ENCODE data around the gene PROCA1.
A peak's percentile ranks its signal among the peaks of the same experiment; 100 is the strongest.

Gene PROCA1

GRCh38 chr17:28711723-28712031, at the start of gene PROCA1:
PROCA1 (minus strand) TSS chr17:28711888; CDS start chr17:28711660, 228 bp downstream.
- DNase-seq: no peak

- peak; percentile 61 for DNase-seq
These were observed 49.2 kb upstream of the PROCA1 start for GRCh38 chr17:28760601-28761562.

GRCh38 chr17:28759256-28759865, 47.7 kb upstream of the PROCA1 start:
- no peak for DNase-seq

GRCh38 chr17:28758411-28759121, 46.9 kb upstream of the PROCA1 start:
- DNase-seq: no peak

DNA sequence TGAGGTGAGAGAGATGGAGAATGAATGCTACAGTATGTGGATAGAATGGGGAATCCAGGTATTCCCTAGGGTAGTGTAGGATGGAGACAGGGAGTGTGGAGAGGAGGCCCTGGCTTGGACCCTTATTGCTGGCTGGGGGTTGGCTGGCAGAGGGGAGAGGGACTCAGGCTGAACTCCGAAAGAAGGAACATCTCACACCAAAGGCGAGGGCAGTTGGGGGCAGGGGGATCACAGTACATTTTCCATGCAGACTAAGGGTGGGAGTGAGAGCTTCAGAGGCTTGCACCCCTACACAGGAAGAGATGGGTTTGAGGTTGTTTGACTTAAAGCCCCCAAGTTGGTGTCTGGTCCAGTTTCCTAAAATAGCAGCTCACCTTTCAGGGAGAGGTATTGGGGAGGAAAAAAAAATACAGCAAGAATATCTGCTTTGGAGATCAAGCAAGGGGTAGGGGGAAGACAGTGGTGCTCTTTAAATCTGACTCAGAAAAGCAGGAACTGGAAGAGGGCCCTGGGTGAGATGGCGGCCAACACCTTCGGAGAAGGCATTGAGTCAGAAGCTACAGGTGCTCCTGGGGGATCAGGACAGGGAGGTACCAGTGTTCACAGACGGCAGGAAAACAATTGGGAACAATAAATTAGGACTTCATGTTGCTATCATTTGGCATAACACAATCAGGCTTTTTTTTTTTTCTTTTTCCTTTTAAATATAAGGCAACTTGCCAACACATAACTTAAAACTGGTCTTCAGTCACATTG, 44.5 kb upstream of the PROCA1 start:
- DNase-seq: no peak

DNA sequence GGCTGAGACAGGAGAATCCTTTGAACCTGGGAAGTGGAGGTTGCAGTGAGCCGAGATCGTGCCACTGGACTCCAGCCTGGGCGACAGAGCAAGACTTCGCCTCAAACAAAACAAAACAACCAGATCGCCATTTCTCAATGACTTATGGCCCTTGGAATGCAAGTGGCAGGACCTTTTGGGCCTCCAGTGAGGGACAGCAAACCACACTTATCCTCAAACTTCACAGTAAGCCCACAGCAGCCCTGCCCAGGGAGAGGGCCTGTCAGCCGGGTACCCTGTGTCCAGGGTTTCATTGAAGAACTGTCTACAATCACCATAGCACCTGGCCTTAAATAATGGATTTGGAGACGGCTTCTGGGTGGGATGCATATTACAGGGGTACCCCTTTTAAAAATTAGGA, 43.8 kb upstream of the PROCA1 start:
- no peak for DNase-seq

DNA sequence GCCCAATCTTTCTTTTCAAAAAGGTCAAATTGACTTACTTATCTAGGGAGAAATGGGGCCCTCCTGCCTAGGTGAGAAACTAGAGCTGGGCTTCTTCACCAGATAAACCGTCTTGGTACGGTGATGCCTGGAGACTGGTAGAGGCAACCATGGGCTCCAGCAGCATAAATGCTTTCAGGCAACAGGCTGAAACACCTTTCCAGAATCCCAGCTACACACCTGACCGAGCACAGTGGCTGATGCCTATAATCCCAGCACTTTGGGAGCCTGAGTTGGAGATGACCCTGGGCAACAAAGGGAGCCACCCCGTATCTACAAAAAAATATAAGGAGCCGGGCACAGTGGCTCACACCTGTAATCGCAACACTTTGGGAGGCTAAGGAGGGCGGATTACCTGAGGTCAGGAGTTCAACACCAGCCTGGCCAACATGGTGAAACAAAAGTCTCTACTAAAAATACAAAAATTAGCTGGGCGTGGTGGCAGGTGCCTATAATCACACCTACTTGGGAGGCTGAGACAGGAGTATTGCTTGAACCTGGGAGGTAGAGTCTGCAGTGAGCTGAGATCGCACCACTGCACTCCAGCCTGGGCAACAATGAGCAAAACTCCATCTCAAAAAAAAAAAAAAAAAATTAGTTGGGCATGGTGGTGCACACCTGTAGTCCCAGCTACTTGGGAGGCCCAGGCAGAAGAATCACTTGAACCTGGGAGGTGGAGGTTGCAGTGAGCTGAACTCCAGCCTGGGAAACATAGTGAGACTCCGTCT, 40.1 kb upstream of the PROCA1 start:
- DNase-seq: no peak

DNA sequence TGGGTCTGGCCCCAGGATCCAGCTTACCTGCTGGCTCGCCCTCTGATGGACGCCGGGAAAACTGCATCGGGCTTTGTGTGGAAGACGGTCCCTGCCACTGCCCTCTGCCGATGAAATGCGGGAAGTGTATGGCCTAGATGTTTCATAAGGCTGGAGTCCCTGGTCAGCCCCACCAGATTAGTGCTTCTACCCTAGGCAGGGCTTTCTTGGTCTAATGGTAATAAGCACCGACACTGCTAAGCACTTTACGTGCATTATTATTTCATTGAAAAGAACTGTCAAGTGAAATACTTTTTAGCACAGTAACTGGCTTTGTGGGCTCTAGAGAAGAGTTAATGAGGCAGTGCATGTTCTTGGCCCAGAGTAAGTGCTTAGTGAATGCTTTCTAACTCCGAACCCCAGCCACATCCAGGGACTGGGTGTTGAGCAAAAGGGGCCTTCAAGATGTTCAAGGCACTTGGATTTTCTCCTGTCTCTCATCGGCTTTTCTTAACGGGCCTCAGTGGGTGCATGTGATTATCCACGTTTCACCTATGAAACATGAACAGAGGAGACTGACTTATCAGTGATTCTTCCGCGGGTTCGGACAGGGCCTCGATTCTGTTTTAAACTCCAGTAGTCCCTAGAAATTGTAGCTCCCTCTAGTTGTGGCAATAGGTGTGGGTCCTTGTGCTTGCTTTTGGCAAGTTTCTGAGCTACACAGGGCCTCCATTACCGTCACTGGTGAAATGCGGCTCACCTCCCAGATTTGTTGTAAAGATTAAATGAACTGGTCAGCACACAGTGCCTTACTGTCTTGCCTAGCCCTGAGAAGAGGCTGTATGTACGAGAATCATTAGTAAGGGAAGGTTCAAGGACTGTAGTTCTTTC, 38.7 kb upstream of the PROCA1 start:
- DNase-seq: peak; percentile 95

DNA sequence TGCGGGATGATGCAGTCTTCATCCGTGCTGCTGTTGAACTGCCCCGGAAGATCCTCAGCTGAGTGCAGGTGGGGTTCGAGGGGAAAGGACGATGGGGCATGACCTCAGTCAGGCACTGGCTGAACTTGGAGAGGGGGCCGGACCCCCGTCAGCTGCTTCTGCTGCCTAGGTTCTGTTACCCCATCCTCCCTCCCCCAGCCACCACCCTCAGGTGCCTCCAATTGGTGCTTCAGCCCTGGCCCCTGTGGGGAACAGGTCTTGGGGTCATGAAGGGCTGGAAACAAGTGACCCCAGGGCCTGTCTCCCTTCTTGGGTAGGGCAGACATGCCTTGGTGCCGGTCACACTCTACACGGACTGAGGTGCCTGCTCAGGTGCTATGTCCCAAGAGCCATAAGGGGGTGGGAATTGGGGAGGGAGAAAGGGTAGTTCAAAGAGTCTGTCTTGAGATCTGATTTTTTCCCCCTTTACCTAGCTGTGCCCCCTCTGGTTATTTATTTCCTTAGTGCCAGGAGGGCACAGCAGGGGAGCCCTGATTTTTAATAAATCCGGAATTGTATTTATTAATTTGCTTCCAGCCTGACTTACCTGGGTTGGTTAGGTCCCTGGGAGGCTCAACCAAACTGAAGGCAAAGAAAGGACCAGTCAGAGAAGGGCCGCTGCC, 38.0 kb upstream of the PROCA1 start:
- DNase-seq: no peak

DNA sequence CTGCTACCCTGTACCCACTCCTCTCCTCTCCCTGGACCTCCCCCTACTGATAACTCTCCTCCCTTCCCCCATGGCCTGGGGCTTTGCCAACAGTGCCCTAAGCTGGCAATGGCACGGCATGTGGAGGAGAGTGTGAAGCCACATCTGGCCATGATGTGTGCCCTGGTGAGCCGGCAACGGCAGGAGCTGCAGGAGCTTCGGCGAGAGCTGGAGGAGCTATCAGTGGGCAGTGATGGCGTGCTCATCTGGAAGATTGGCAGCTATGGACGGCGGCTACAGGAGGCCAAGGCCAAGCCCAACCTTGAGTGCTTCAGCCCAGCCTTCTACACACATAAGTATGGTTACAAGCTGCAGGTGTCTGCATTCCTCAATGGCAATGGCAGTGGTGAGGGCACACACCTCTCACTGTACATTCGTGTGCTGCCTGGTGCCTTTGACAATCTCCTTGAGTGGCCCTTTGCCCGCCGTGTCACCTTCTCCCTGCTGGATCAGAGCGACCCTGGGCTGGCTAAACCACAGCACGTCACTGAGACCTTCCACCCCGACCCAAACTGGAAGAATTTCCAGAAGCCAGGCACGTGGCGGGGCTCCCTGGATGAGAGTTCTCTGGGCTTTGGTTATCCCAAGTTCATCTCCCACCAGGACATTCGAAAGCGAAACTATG, 37.3 kb upstream of the PROCA1 start:
- DNase-seq: no peak

DNA sequence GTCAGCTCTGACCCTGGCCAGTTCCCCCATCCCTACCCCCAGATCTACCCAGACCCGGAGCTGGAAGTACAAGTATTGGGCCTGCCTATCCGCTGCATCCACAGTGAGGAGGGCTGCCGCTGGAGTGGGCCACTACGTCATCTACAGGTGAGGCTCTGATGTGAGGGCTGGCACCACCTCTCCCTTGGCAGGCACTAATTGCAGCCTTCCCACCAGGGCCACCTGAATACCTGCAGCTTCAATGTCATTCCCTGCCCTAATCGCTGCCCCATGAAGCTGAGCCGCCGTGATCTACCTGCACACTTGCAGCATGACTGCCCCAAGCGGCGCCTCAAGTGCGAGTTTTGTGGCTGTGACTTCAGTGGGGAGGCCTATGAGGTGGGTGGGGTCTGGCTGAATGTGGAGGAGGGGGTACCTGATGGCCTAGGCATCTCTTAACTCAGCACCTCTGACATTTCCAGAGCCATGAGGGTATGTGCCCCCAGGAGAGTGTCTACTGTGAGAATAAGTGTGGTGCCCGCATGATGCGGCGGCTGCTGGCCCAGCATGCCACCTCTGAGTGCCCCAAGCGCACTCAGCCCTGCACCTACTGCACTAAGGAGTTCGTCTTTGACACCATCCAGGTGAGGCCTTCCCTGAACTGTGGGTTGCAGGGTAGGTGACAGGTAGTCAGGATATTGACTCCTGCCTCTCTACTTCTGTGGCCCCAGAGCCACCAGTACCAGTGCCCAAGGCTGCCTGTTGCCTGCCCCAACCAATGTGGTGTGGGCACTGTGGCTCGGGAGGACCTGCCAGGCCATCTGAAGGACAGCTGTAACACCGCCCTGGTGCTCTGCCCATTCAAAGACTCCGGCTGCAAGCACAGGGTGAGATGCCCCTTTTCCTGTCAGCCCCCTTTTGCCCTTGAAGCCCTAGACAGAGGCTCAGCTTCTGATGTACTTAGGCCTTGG, 36.4 kb upstream of the PROCA1 start:
- no peak for DNase-seq

GRCh38 chr17:28747051-28747691, 35.5 kb upstream of the PROCA1 start:
- no peak for DNase-seq

- no peak for DNase-seq
These were observed 34.9 kb upstream of the PROCA1 start for GRCh38 chr17:28746611-28747050.

- DNase-seq: no peak
These were observed 34.2 kb upstream of the PROCA1 start for GRCh38 chr17:28745786-28746411.

DNA sequence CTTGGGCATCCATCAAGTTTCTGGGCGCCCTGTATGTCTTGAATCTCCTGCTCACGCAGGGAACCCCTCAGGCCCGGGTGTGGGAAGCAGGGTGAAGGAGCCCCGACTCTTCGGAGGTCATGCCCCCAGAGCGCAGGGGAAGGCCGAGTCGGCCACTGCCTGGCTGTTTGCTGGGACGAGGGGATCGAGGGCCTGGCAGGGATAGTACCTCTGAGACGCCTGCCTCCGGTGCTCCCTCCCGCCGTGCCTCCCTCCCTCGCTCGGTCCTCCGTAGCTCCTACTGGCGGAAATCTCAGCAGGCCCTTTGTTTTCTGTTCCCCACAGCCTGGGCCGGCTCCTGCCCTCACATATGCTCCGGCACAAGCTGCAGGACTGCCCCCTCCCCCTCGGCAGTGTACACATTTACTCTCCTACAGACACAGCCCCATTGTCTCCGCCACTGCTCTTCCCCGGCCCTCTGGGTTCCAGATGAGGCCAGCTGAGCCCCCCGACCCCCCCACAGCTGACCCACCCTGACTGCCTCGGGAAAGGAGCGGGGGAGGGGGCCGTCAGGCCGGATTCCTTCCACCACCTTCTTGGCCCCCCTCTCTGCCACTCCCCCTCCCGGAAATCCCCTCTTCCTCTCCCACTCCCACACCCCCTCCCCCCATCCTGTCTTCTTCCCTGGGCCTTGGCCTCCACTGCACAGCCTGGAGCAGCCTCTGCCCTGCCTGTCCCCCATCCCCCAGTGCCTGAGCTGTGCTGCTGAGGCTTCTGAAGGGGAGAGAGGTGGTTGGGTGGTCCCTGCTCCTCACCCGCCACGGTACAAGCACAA, 33.5 kb upstream of the PROCA1 start:
- peak; percentile 70 for DNase-seq

DNA sequence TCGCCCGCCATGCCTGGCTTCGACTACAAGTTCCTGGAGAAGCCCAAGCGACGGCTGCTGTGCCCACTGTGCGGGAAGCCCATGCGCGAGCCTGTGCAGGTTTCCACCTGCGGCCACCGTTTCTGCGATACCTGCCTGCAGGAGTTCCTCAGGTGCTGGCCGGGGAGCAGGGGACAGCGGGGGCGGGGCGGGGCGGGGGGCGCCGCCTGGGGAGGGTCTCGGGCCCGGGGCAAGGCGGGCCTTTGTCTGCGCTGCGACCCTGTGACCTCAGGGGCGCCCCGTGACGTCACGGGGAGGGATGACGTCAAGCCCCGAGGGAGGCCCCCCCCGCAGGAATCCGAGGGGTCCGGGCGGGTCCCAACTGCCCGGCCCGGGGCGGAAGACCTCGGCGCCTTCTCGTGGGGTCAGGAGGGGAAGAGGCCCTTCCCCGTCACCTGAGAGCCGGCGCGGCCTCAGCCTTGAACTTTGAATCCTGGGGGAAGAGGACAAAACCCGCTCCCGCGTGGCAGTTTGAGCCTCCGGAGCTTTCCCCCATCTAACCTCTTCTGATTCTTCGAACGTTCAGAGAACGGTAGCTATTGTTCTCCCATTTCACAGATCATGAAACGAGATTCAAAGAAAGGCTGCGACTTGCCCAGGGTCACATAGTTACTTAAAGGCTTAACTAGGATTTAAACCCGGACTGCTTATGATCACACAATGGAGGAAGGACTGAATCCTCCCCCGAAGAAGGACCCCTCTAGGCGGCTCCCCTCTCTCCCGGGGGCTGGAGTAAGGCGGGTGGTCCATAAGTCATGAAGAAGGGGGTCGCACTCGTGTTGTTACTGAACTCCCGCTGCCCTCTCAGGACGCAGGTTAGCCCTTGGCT, 32.6 kb upstream of the PROCA1 start:
- DNase-seq: no peak

Data from NCI-H748 treated with DMSO at 0.1 percent for 48 hours (cell line).